MG63 (cell line): Measurements from ENCODE around the gene NTRK2. TPM values are rescaled to one million over a fixed set of nuclear protein-coding genes. Genes with fewer than 3 reads are reported as not detected.
A peak's percentile ranks its signal among the peaks of the same experiment; 100 is the strongest.

Experiments
- DNase-seq: peaks from one replicate; pipeline ENCODE4 v3.0.0-alpha.2; 2020
- H3K27me3 ChIP-seq: fragments of 250-450 bp; sonication (Bioruptor Pico); 2 replicates; pipeline ENCODE4 v1.5.1; 2020; ENCODE audit warnings: mild to moderate bottlenecking, moderate library complexity
- H3K36me3 ChIP-seq: fragments of 250-450 bp; sonication (Bioruptor Pico); 2 replicates; pipeline ENCODE4 v1.5.1; 2020; ENCODE audit warnings: mild to moderate bottlenecking, moderate library complexity
- H3K4me3 ChIP-seq: fragments of 250-450 bp; sonication (Bioruptor Pico); 2 replicates; pipeline ENCODE4 v1.5.1; 2020; ENCODE audit warnings: mild to moderate bottlenecking, moderate library complexity
- H3K9me3 ChIP-seq: fragments of 250-450 bp; sonication (Bioruptor Pico); 2 replicates; pipeline ENCODE4 v1.5.1; 2020; ENCODE audit warnings: mild to moderate bottlenecking, moderate library complexity
- total RNA-seq: library from RNA; depleted of rRNA; stranded (reverse); fragments of >200 nt; shearing (Covaris generic); gene quantifications from 2 replicates; pipeline ENCODE4 v1.2.3, GENCODE V29; 2014; ENCODE audit warnings: low replicate concordance

Gene NTRK2
- total RNA-seq, 1 experiment from 2014 or later: not detected

DNA sequence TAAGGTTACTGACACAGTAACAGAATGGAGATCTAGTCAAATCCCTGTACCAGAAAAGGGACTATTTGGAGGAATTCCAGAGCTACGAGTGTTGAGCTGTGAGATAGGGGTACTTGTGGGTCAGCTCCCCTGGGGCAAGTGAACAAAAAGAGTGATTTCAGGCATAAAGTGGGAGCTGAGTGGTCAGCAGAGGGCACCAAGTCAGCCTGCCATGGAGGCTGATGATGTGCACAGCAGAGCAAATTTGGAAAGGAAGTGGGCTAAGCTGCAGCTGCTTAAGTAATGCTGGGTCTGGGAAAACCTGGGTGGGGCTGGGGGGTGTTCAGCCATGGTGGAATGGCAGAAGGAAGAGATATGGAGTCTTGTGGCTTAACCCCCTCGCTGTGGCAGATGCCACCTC, 327.9 kb downstream of the NTRK2 start:
- peak; percentile 2 for DNase-seq
- Histone ChIP-seq H3K36me3 (no peaks in the 10 kb centered on the region), H3K4me3 (no peak overlapping the region)

DNA sequence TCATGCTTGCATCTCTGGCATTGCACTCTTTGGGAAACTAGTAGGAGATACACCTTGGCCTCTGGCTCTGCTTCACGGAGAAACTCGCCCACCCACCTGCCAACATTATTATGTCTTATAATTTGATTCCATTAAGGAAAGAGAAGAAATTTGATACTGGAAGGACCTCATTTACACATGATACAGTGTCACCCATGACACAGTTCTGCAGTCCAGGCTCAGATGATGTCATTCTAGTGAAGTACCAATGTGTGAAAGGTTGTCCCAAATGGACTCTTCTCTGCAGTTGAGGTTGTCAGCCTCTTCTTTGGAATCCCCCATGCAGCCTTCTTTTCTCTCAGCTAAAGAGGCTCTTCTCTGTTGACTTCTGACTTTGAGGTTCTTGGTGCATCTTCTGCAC, 329.1 kb downstream of the NTRK2 start:
- Histone ChIP-seq H3K4me3 (no peak overlapping the region), H3K27me3 (no peaks in the 10 kb centered on the region), H3K9me3 (no peaks in the 10 kb centered on the region), H3K36me3 (no peaks in the 10 kb centered on the region)
- DNase-seq: no peak

More for the DNA sequence above, 327.9 kb downstream of the NTRK2 start:
- H3K27me3 ChIP-seq: no peaks in the 10 kb centered on the region
- H3K9me3 ChIP-seq: no peaks in the 10 kb centered on the region

DNA sequence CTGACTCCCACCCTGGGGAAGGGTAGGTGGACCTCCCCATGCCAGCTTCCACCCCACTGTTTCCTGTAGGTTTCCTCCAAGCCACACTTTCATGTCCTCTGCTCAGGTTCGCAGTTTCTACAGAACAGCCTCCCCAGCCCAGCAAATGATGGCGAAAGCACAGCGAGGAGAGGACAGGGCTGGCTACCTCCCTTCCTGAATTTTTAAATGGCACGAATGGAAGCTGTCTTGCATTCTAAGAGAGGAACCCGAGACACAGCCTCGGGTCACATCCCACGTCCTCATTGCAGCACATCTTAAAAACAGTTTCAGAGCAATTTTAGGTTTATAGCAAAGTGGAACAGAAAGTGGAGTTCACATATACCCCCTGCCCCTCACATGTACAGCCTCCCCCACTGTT, 330.3 kb downstream of the NTRK2 start:
- DNase-seq: no peak
- Histone ChIP-seq H3K36me3 (no peaks in the 10 kb centered on the region), H3K27me3 (no peaks in the 10 kb centered on the region), H3K9me3 (no peaks in the 10 kb centered on the region), H3K4me3 (no peak overlapping the region)

DNA sequence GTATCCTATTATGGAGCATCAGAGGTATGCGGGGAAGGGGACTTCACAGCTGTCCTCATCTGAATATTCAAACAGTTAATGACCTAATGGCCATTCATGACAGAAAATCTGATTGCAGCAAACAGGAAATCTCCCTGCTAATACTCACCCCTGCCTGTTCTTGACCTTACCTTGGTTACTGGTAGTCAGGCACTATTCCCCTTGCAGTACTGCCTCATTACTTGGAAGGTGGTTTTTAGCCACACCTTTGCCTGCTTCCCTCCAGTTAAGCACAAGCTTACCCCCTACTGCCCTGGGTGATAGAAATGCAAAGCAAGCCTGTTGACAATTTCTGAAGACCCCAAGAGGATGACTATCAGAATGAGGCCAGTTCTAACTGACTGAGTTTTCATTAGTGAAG, 332.4 kb downstream of the NTRK2 start:
- no peaks in the 10 kb centered on the region for H3K27me3 ChIP-seq
- no peaks in the 10 kb centered on the region for H3K36me3 ChIP-seq
- no peak overlapping the region for H3K4me3 ChIP-seq
- no peak for DNase-seq
- no peaks in the 10 kb centered on the region for H3K9me3 ChIP-seq

DNA sequence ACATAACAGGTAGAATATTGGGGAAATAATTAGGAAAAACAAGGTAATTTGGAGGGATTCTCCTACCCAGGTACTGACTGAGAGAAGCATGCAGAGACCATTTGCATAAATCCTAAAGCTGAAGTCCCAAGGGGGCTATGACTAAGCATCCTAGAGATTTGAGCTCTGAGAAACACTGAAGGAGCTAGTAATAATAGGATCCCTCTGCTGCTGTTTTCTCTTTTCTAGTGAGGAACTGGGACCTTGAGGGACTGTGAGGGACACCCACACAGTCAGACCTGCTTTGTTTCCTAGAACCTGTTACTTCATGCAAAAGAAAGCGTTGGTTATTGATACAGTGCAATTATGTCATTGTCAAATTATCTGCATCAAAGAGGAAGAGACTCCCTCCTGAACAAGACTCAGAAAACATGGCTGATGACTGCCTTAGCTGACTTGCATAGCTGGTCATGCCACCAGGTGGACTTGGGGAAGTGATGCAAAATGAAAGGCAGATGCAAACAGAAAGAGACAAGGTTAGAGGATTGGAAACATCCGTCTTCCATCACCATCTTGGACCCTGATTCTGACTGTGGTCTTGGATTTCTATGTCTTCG, 335.4 kb downstream of the NTRK2 start:
- H3K36me3 ChIP-seq: no peaks in the 10 kb centered on the region
- no peaks in the 10 kb centered on the region for H3K9me3 ChIP-seq
- DNase-seq: no peak
- no peaks in the 10 kb centered on the region for H3K27me3 ChIP-seq
- H3K4me3 ChIP-seq: no peak overlapping the region

DNA sequence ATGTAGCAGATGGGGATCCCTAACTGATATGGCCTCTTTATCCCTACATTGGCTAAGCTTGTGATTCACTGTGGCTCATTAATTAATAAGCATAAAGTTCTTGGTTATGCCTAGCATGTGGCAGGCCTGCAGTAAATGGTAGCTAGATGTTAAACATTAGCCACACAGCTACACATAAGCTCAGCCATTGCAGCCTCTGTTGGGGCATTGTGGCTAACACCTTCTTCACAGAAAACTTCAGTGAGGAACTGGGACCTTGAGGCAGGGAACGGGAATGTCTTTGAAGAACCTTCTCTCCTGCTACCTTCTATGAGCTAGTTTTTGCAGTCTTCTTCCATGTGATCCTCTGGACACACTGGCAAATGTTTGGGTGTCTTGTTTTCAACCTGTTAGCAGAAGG, 338.2 kb downstream of the NTRK2 start:
- H3K36me3 ChIP-seq: no peaks in the 10 kb centered on the region

GRCh38 chr9:85008215-85008614, 338.7 kb downstream of the NTRK2 start:
- Histone ChIP-seq H3K4me3 (no peak overlapping the region), H3K27me3 (no peaks in the 10 kb centered on the region), H3K36me3 (no peaks in the 10 kb centered on the region), H3K9me3 (no peaks in the 10 kb centered on the region)
- no peak for DNase-seq

More for the DNA sequence above, 338.2 kb downstream of the NTRK2 start:
- Histone ChIP-seq H3K9me3 (no peaks in the 10 kb centered on the region), H3K4me3 (no peak overlapping the region), H3K27me3 (no peaks in the 10 kb centered on the region)
- DNase-seq: no peak

- H3K36me3 ChIP-seq: no peaks in the 10 kb centered on the region
- H3K4me3 ChIP-seq: no peak overlapping the region
- no peaks in the 10 kb centered on the region for H3K9me3 ChIP-seq
- no peaks in the 10 kb centered on the region for H3K27me3 ChIP-seq
- DNase-seq: no peak
Observed at GRCh38 chr9:85009251-85009650, 339.7 kb downstream of the NTRK2 start.

- Histone ChIP-seq H3K36me3 (no peaks in the 10 kb centered on the region), H3K9me3 (no peaks in the 10 kb centered on the region), H3K27me3 (no peaks in the 10 kb centered on the region), H3K4me3 (no peak overlapping the region)
- DNase-seq: no peak
Observed at GRCh38 chr9:85013703-85014102, 344.2 kb downstream of the NTRK2 start.

GRCh38 chr9:85014292-85014691, 344.8 kb downstream of the NTRK2 start:
- H3K4me3 ChIP-seq: no peak overlapping the region

DNA sequence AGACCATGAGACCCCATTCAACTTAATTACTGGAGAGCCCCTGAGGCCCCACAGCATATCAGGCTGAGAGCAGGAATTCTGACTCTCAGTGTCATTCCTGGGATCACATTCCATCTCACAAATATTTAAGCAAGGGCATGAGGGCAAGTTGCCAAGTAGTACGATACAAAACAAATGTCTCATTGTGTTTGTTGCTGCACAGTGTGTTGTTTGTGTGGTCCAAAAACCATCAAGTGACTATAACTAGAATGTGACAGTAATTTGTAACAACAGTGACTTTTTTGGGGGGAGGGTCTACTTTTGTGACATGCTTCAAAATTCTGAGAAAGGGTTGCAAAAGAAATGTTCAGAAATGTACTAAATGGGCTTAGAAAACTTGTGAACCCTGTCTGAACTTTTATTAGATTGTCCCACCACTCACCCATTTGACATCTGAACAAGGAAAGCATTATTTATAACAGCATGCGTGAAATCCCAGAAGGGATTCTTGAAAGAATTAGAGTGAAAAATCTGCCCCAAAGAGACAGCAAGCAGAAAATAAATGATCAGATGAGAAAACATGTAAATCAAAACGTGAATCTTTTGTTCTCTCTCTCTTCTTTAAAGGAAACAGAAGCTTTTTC, 347.0 kb downstream of the NTRK2 start:
- Histone ChIP-seq H3K36me3 (no peaks in the 10 kb centered on the region), H3K9me3 (no peaks in the 10 kb centered on the region), H3K4me3 (no peak overlapping the region), H3K27me3 (no peaks in the 10 kb centered on the region)
- no peak for DNase-seq

More at GRCh38 chr9:85014292-85014691, 344.8 kb downstream of the NTRK2 start:
- Histone ChIP-seq H3K9me3 (no peaks in the 10 kb centered on the region), H3K27me3 (no peaks in the 10 kb centered on the region), H3K36me3 (no peaks in the 10 kb centered on the region)
- no peak for DNase-seq

DNA sequence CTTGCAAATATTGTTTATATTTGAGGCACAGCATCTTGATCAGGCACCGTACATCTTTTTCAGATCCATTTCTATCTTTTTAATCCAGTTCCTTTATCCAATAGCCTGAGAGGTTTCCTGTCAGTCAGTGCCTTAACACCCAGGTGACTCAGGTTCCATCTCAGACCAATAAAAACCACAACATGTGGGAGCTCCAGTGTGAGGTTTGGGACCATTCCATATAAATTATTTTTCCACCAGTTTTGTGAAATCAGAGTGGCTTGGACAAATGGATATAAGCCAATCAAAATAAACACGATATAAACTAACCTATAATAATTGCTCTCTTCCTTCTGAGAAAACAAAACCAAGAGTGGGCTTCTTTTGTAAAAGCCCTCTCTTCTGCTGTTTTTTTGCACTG, 351.3 kb downstream of the NTRK2 start:
- no peak overlapping the region for H3K4me3 ChIP-seq
- no peaks in the 10 kb centered on the region for H3K36me3 ChIP-seq
- H3K27me3 ChIP-seq: no peaks in the 10 kb centered on the region
- no peaks in the 10 kb centered on the region for H3K9me3 ChIP-seq
- no peak for DNase-seq

GRCh38 chr9:85021686-85022085, 352.2 kb downstream of the NTRK2 start:
- Histone ChIP-seq H3K4me3 (no peak overlapping the region), H3K36me3 (no peaks in the 10 kb centered on the region)
- DNase-seq: no peak

GRCh38 chr9:85024374-85024773, 354.8 kb downstream of the NTRK2 start:
- no peak overlapping the region for H3K4me3 ChIP-seq
- no peak for DNase-seq
- no peaks in the 10 kb centered on the region for H3K27me3 ChIP-seq
- H3K9me3 ChIP-seq: no peaks in the 10 kb centered on the region
- no peaks in the 10 kb centered on the region for H3K36me3 ChIP-seq

More at GRCh38 chr9:85021686-85022085, 352.2 kb downstream of the NTRK2 start:
- H3K27me3 ChIP-seq: no peaks in the 10 kb centered on the region
- H3K9me3 ChIP-seq: no peaks in the 10 kb centered on the region

- no peak for DNase-seq
- H3K4me3 ChIP-seq: no peak overlapping the region
- no peaks in the 10 kb centered on the region for H3K36me3 ChIP-seq
- no peaks in the 10 kb centered on the region for H3K9me3 ChIP-seq
- no peaks in the 10 kb centered on the region for H3K27me3 ChIP-seq
Observed at GRCh38 chr9:85025638-85026037, 356.1 kb downstream of the NTRK2 start.

DNA sequence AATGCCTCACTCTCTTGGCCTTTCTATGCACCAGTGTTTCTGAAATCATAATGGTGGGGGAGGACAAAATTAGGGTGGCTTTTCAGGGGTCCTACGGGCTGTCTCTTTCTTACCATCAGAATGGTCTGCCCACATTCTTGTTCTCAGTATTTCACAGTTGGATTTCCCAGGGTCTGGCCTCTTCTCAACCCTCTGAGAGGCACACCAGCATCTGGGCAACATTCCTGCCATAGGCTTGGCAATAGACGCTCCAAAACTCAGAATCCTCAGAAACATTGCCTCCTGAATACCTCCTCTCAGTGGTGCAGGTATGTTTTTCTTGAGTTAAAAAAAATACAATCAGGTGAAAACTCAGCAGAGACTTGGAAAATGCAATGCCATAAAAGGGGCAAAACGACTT, 358.3 kb downstream of the NTRK2 start:
- no peak overlapping the region for H3K4me3 ChIP-seq
- H3K27me3 ChIP-seq: no peaks in the 10 kb centered on the region
- no peaks in the 10 kb centered on the region for H3K36me3 ChIP-seq
- no peak for DNase-seq
- H3K9me3 ChIP-seq: no peaks in the 10 kb centered on the region

- H3K4me3 ChIP-seq: no peak overlapping the region
- H3K9me3 ChIP-seq: no peaks in the 10 kb centered on the region
- H3K36me3 ChIP-seq: no peaks in the 10 kb centered on the region
- no peak for DNase-seq
- H3K27me3 ChIP-seq: no peaks in the 10 kb centered on the region
Observed at GRCh38 chr9:85030316-85030715, 360.8 kb downstream of the NTRK2 start.

GRCh38 chr9:85036496-85036895, 367.0 kb downstream of the NTRK2 start:
- DNase-seq: no peak
- H3K27me3 ChIP-seq: no peaks in the 10 kb centered on the region
- no peaks in the 10 kb centered on the region for H3K9me3 ChIP-seq
- no peaks in the 10 kb centered on the region for H3K36me3 ChIP-seq
- H3K4me3 ChIP-seq: no peak overlapping the region
